Epithelial cell of proximal tubule (primary cell): ENCODE results near the gene KCTD13. TPM values are rescaled to one million over a fixed set of nuclear protein-coding genes. Genes with fewer than 3 reads are reported as not detected.

ENCODE experiments used
- DNase-seq: peaks from one replicate; pipeline ENCODE4 v3.0.0-alpha.2; 2011; ENCODE audit warnings: low read depth
- H3K4me3 ChIP-seq: 2 replicates; pipeline ENCODE4 v1.5.1; 2011; ENCODE audit warnings: low read depth, mild to moderate bottlenecking, low read length
- total RNA-seq: library from RNA; depleted of rRNA; stranded (reverse); fragments of >200 nt; gene quantifications from 2 replicates; pipeline ENCODE4 v1.2.3, GENCODE V29; 2015
- TF ChIP-seq, protein P1 (sequence below): conservative IDR thresholded peaks from 2 replicates; pipeline ENCODE4 v1.5.1; 2012; ENCODE audit warnings: low read depth, mild to moderate bottlenecking, low read length

KCTD13 gene
- total RNA-seq, 1 donor from 2014 or later: 17.4 TPM

GRCh38 chr16:29921034-29921385, 5.0 kb downstream of the KCTD13 start:
- no peak for DNase-seq
- H3K4me3 ChIP-seq: no peak overlapping the region
- TF ChIP-seq, protein P1, sequence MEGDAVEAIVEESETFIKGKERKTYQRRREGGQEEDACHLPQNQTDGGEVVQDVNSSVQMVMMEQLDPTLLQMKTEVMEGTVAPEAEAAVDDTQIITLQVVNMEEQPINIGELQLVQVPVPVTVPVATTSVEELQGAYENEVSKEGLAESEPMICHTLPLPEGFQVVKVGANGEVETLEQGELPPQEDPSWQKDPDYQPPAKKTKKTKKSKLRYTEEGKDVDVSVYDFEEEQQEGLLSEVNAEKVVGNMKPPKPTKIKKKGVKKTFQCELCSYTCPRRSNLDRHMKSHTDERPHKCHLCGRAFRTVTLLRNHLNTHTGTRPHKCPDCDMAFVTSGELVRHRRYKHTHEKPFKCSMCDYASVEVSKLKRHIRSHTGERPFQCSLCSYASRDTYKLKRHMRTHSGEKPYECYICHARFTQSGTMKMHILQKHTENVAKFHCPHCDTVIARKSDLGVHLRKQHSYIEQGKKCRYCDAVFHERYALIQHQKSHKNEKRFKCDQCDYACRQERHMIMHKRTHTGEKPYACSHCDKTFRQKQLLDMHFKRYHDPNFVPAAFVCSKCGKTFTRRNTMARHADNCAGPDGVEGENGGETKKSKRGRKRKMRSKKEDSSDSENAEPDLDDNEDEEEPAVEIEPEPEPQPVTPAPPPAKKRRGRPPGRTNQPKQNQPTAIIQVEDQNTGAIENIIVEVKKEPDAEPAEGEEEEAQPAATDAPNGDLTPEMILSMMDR: no peak

DNA sequence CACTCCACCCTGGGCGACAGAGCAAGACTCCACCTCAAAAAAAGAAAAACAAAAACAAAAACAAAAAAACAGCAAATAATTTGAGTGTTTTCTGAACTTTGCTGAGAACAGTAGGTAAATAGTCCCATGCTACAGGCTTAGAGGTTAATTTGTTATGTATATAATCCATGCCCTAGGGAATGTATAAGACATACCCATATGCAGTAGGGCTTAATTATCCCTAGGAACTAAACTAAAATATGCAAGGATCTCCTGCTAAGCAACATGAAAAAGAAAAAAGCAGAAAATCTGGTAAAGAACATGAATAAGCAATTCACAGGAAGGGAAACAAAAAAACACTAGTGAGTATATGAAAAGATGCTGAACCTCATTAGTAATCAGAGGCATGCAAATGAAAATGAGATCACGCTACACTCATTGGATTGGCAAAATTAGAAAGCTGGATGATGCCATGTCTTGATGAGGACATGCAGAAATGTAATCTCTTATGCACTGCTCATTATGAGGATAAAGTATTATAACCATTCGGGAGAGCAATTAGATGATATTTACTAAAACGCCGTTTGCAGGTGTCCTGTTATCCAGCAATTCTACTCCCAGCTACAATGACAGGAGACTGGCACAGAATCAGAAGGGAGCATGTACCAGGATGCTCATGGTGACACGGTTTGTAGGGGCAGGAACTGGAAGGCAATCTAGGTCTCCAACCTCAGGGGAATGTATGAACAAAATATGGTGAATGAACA, 5.6 kb downstream of the KCTD13 start:
- H3K4me3 ChIP-seq: no peak overlapping the region
- TF ChIP-seq, protein P1: no peak
- no peak for DNase-seq

GRCh38 chr16:29916979-29917378, 9.0 kb downstream of the KCTD13 start:
- DNase-seq: no peak
- TF ChIP-seq, protein P1: peak; percentile 25
- no peak overlapping the region for H3K4me3 ChIP-seq

DNA sequence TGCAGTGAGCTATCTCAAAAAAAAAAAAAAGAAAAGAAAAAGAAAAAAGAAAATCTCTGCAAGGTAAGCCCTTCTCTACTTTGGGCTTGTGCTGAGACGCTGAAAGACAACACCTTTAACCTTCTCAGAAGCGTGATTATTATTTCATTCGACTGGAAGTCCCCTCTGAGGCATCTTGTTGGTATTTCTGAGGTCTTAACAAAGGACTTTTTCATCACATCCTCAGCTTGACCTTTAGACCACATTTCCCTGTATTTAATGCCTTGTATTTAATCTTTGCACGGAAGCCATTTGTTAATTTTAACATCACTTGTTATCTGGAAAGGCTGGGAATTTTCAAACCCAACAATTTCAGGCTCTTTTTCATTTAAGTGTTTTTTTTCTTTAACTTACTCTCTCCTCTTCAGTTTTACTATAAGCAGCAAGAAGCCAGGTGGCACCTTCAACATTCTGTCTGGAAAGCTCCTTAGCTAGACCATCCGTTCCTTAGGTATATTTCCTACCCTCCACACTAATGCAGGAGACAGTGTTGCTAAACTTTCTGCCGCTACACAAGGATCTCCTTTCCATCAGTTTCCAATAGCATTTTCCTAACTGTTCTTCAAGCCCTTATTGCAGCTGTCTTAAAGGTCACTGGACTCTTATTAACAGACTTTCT, 10.3 kb downstream of the KCTD13 start:
- TF ChIP-seq, protein P1: no peak
- no peak overlapping the region for H3K4me3 ChIP-seq
- peak; percentile 53 for DNase-seq

- no peak for DNase-seq
- no peak overlapping the region for H3K4me3 ChIP-seq
- TF ChIP-seq, protein P1: no peak
Observed at GRCh38 chr16:29913514-29913913, 12.5 kb downstream of the KCTD13 start.

- TF ChIP-seq, protein P1: no peak
- no peak for DNase-seq
- no peak overlapping the region for H3K4me3 ChIP-seq
Observed at GRCh38 chr16:29912087-29912486, 13.9 kb downstream of the KCTD13 start.

DNA sequence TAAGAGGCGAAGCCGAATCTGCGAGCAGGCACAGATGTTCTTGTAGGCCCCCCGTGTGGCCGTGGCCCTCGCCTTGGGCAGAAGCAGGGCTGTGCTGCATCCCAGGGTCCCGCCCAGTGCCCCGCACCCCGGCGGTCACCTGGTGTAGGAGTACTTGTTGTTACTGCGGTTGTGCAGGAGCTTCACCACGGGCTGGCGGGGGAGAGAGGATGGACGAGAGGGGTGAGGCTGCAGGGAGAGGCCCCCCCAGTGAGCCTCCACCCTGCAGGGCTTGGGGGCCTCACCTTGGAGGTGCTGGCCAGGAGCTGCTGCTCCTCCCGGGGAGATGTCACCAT, 14.4 kb downstream of the KCTD13 start:
- no peak overlapping the region for H3K4me3 ChIP-seq
- TF ChIP-seq, protein P1: no peak
- DNase-seq: no peak
